Raji (cell line): ENCODE results near the gene UACA.

Source experiments
- POLR2A ChIP-seq: IDR thresholded peaks from 2 replicates; pipeline ENCODE4 v1.6.1; 2011; ENCODE audit warnings: low read depth, low read length, control low read depth; ENCODE audit not compliant: insufficient read depth

Gene UACA

GRCh38 chr15:70669966-70670658, 93.2 kb downstream of the UACA start:
- TF ChIP-seq POLR2A, result no peak

GRCh38 chr15:70669006-70669602, 94.3 kb downstream of the UACA start:
- TF ChIP-seq POLR2A, result no peak

GRCh38 chr15:70665599-70665998, 97.8 kb downstream of the UACA start:
- no peak for TF ChIP-seq POLR2A

GRCh38 chr15:70664494-70664893, 98.9 kb downstream of the UACA start:
- no peak for TF ChIP-seq POLR2A

GRCh38 chr15:70659662-70660061, 103.7 kb downstream of the UACA start:
- TF ChIP-seq POLR2A, result no peak

GRCh38 chr15:70658641-70659040, 104.7 kb downstream of the UACA start:
- no peak for TF ChIP-seq POLR2A

GRCh38 chr15:70653426-70653825, 109.9 kb downstream of the UACA start:
- TF ChIP-seq POLR2A, result no peak

GRCh38 chr15:70652341-70652740, 111.0 kb downstream of the UACA start:
- no peak for TF ChIP-seq POLR2A

- TF ChIP-seq POLR2A, result no peak
These were observed 112.0 kb downstream of the UACA start for GRCh38 chr15:70651303-70651845.

GRCh38 chr15:70650567-70651302, 112.6 kb downstream of the UACA start:
- TF ChIP-seq POLR2A, result no peak

GRCh38 chr15:70647396-70647795, 116.0 kb downstream of the UACA start:
- no peak for TF ChIP-seq POLR2A

- TF ChIP-seq POLR2A, result no peak
These were observed 117.2 kb downstream of the UACA start for GRCh38 chr15:70646169-70646568.

GRCh38 chr15:70643783-70644125, 119.6 kb downstream of the UACA start:
- no peak for TF ChIP-seq POLR2A

GRCh38 chr15:70643106-70643782, 120.1 kb downstream of the UACA start:
- no peak for TF ChIP-seq POLR2A

- TF ChIP-seq POLR2A, result no peak
These were observed 126.7 kb downstream of the UACA start for GRCh38 chr15:70636540-70637165.
